Fibroblast of skin of abdomen (primary cell): ENCODE data around the gene EPHA4.
A peak's percentile ranks its signal among the peaks of the same experiment; 100 is the strongest.

Source experiments
- DNase-seq: peaks from one replicate; pipeline ENCODE4 v3.0.0-alpha.2; 2013

The EPHA4 gene

DNA sequence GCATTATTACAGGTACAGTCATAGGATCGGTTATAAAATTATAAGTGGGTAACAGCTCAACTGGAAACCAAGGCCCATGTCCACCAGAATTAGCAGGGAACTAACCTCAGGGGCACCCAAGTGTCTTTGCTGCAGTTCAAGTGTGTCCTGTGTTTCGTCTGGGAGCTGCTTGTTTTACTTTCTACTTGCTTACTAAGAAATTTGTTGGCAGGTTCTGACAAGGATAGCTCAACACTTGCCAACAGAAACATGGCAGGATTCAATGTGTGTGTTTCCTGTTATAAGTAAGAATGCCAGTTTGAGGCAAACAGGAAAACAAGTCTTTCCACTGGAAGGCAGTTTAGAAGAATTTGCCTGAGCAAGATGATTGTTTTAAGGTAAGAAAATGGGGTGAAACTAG, 104.5 kb downstream of the EPHA4 start:
- DNase-seq: no peak

DNA sequence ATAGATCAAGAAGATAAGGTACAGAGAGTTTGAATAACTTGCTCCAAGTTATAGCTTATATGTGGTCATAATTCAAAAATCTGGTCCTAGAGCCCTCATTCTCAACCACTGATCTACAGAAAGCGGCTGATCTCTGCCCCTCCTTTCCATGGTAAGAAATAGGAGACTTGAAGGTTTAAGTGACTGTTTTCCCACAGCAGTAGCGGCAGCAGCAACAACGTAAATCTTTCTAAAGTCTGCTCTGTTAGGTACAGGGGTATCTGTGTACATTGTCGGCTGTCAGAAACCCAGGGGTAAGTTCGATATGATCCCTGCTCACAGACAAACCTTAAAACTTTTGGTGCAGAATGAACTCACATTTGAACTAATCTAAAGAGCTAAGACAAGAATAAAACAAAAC, 105.4 kb downstream of the EPHA4 start:
- DNase-seq: no peak

GRCh38 chr2:221465776-221466175, 106.3 kb downstream of the EPHA4 start:
- DNase-seq: no peak

GRCh38 chr2:221464971-221465370, 107.1 kb downstream of the EPHA4 start:
- no peak for DNase-seq

- no peak for DNase-seq
Observed at GRCh38 chr2:221463241-221463896, 108.7 kb downstream of the EPHA4 start.

- DNase-seq: peak; percentile 73
Observed at GRCh38 chr2:221461901-221462300, 110.2 kb downstream of the EPHA4 start.

GRCh38 chr2:221460136-221460535, 112.0 kb downstream of the EPHA4 start:
- DNase-seq: no peak

DNA sequence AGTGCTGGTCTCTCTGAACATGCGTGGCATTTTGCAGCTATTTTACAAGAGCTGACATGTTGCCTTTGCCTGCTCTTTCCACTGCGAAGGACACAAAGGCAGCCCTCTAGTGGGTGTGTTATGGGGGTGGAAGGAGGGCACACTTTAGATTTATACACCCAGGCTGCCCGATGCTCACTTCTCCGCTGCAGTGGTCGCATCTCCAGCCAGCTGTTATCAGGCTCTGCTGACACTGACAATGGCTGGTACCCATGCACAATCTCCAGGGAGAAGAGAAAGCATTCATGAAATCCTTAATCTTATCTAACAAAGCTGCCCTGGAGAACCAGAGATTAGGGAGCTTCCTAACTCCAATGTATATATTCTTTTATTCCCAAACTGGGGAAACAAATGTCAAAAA, 113.5 kb downstream of the EPHA4 start:
- DNase-seq: no peak

DNA sequence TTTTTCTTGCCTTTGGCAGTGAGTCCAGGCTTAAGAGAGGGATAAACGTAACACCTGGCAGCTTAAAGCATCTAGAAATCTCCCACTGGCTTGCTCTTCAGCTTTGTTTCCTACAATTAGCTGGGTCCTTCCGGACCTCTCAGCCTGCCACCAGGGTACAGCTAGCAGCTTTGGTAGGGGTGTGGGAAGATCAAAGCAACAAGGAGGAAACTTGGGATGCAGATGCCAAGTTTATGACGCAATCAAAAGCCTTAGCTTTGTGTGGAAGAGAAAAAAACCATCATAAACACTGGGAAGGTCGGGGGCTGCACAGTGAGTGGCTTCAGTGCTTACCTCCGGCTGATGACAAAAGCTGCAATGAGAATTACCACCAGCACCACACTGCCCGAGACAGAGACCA, 116.9 kb downstream of the EPHA4 start:
- DNase-seq: no peak

DNA sequence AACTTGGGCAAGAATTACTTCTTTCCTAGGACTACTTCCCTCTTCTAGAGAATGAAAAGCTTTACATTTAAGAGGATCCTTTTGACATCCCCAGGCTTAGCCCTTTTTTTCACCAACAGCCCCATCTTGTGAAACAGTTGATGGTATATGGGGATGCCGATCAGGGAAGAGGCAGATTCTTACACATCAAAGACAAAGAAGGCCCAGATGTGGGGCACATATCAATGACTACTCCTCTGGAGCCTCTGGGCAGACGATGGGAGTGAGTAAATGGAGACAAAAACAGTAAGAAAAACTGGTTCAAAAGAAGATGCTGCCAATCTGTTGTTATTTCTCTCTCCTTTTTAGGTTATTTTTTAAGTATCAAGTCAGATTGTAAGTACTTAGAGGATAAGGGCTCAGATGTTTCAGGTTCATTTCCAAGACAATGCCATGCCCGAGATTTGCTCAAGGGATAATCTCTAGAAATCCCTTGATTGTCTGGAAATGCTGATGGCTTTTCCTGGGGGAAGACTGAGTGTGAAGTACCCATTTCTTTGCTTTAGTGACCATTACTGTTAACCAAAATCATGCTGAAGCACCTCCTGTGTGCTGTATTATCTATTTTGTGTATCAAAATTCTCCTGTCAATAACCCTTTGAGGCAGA, 117.5 kb downstream of the EPHA4 start:
- no peak for DNase-seq

- DNase-seq: no peak
Observed at GRCh38 chr2:221451862-221452788, 120.0 kb downstream of the EPHA4 start.

DNA sequence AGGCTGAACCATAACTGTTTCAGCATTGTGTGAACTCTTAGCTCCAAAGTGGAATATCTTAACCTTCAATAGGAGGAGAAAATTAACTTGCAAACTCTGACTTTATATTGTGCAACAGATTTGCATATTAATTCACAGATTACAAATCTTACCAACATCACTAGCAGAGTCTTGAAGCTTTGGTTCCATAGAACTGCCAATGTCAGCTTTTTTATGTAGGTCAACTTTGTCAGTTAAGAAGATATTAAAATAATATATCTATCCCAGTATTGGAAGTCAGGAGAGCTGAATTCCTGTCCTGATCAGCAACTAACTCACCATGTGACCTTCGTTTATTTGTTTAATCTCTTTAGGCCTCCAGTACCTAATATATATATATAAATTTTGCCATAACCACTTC, 121.8 kb downstream of the EPHA4 start:
- no peak for DNase-seq

- DNase-seq: no peak
Observed at GRCh38 chr2:221449406-221449805, 122.7 kb downstream of the EPHA4 start.

DNA sequence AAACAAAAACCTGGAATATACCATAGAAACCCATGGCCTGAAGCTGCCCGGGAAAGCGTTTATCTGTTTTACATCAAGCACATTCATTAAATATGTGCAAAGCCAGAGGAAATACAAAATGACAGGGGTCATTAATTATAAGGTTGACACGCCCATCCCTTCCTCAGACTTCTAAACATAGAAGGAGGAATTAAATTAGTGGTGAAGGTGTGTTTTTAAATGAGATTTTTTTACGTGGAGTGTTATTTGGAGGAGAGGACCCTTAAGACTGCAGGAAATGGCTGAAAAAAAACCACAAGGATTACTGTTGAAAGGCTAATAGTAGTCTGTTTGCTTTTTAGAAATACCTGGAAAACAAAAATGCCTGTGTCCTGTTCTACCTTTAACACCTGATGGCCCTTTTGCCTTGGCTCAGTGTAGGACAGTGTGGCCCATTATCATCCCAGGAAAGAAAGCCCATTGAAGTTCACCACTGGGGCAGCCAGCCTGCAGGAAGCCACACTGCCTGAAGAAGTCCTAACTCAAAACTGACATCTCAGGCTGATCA, 123.2 kb downstream of the EPHA4 start:
- DNase-seq: no peak

DNA sequence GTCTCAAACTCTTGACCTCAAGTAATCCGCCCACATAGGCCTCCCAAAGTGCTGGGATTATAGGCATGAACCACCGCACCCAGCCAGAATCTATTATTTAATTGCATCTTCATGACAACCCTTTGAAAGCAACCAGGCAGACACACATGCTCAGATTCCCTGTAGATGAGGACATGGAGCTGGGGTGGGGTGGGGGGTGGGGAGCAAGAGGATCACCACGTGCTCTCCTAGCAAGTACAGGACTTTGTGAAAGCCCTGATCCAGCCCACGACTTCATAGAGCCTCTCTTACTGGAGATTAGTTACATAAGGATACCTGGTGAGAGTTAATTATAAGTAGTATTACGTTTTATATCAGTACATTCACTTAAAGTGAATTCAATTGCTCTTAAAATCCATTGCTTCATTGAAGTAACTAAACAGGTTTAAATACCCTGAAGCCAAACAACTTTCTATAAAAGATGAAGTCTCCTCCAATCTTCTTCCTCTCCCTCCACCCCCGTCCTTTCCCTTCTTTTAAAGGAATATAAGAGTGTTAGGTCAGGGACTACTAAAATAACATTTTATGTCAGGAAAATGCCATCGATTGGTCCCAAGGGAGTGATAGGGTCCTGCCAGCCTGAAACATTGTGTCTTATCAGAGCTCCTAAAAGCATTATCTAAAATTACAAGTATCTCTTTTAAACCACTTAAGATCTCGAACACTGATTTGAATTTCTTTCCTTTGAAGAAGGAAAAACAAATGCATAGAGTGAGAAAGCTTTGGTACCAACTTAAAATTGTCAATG, 123.9 kb downstream of the EPHA4 start:
- DNase-seq: no peak

- peak; percentile 61 for DNase-seq
Observed at GRCh38 chr2:221447310-221447709, 124.8 kb downstream of the EPHA4 start.

GRCh38 chr2:221446140-221446539, 126.0 kb downstream of the EPHA4 start:
- DNase-seq: no peak

- DNase-seq: peak; percentile 63
Observed at GRCh38 chr2:221444106-221444505, 128.0 kb downstream of the EPHA4 start.

- DNase-seq: peak; percentile 53
Observed at GRCh38 chr2:221443645-221444044, 128.5 kb downstream of the EPHA4 start.

- no peak for DNase-seq
Observed at GRCh38 chr2:221442128-221442527, 130.0 kb downstream of the EPHA4 start.

DNA sequence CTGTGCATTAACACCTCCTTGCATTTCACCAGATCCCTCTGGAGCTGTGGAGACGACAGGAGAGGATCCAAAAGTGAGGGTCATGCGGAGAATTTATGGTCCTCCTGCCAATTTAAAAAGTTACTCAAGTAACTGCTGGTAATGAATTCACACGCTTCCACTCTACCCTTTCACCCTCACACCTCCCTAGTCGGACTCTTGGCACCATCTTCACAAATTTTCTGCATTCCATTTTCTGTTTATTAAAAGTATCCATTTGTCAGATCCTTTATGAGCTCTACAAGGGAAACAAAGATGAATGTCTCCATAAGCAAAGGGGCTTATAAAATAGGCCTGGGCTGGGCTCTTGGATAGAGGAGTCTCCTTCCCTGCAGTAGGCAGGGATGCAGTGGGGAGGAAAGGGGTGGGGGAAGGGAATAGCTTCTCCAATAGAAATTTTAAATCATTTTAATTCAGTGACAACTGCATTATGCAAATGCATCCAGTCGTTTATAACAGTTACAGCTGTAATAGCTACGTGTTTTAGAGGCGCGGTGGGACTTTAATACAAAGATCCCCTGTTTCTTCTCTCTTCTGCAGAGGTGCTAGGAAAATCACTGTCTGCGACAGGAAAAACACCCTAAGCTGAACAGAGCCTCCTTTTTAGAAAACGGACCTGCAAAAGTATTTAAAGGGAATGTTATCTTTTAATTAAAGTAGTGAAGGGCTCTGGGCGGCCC, 132.2 kb downstream of the EPHA4 start:
- no peak for DNase-seq

DNA sequence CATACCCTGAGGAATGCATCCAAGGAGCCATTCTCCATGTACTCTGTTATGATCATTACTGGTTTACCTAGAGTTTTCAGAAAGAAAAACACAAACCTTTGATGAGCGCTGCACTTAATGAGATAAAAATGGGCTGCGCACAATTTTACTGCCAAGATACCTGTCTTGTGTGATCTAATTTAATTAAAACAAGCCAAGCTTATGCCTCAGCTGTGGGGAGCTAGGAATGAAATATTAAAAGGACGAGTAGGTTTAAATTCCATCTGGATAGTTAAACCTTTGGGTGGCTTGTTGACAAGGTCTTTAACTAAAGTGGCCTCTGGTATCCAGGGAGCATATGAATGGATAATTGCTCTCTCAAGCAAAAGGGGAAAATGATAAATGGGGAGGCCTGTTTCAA, 135.0 kb downstream of the EPHA4 start:
- no peak for DNase-seq
